CD14-positive monocyte (primary cell): ENCODE measurements around the gene MDM4. TPM values are rescaled to one million over a fixed set of nuclear protein-coding genes. Genes with fewer than 3 reads are reported as not detected.

Experiments
- DNase-seq, 3 donors: peaks; one replicate each; pipeline ENCODE4 v3.0.0-alpha.2; 2011 to 2022
- H2AFZ ChIP-seq: 2 replicates; pipeline ENCODE4 v1.6.0; 2012; ENCODE audit warnings: mild to moderate bottlenecking, low read depth, low read length, inconsistent platforms; ENCODE audit not compliant: insufficient read depth, poor library complexity, severe bottlenecking
- H3K27ac ChIP-seq, 2 donors: 1 replicate in 1 of 2; 2 replicates in 1 of 2; pipeline ENCODE4 v1.5.1; 2012 to 2013; ENCODE audit warnings: low read length in 2 of 2, control low read depth in 1 of 2, inconsistent platforms in 1 of 2, low read depth in 1 of 2, mild to moderate bottlenecking in 1 of 2
- H3K27me3 ChIP-seq, 2 donors: one replicate each; pipeline versions ENCODE4 v1.6.0 to v1.6.1; 2011 to 2013; ENCODE audit warnings: low read length in 2 of 2; ENCODE audit not compliant: control insufficient read depth in 2 of 2, insufficient read depth in 2 of 2
- H3K36me3 ChIP-seq, 2 donors: replicated peaks in 1 of 2; 1 replicate in 1 of 2; 2 replicates in 1 of 2; pipeline versions ENCODE4 v1.5.1 to v1.6.1; 2012 to 2013; ENCODE audit warnings: low read length in 2 of 2, control low read depth in 1 of 2, inconsistent platforms in 1 of 2, mild to moderate bottlenecking in 1 of 2; ENCODE audit not compliant: insufficient read depth in 2 of 2, control insufficient read depth in 1 of 2
- H3K4me1 ChIP-seq, 2 donors: 1 replicate in 1 of 2; 2 replicates in 1 of 2; pipeline versions ENCODE4 v1.5.1 to v1.6.1; 2012 to 2013; ENCODE audit warnings: low read length in 2 of 2, control low read depth in 1 of 2, inconsistent platforms in 1 of 2, mild to moderate bottlenecking in 1 of 2, moderate library complexity in 1 of 2; ENCODE audit not compliant: insufficient read depth in 2 of 2, control insufficient read depth in 1 of 2
- H3K4me2 ChIP-seq: replicated peaks from 2 replicates; pipeline ENCODE3; 2012; ENCODE audit warnings: low read length, moderate library complexity, mild to moderate bottlenecking; ENCODE audit not compliant: poor library complexity, severe bottlenecking; ENCODE audit errors: extremely low read depth
- H3K4me3 ChIP-seq, 3 experiments: fragments of 200-600 bp in 1 of 3; sonication (generic) in 1 of 3; replicated peaks in 1 of 3; 1 replicate in 2 of 3; 2 replicates in 1 of 3; pipeline ENCODE4 v1.5.1; 2011 to 2013; ENCODE audit warnings: low read length in 3 of 3, mild to moderate bottlenecking in 3 of 3, control low read depth in 2 of 3, low read depth in 2 of 3, inconsistent platforms in 1 of 3, moderate library complexity in 1 of 3
- H3K79me2 ChIP-seq: 2 replicates; pipeline ENCODE4 v1.6.0; 2012; ENCODE audit warnings: mild to moderate bottlenecking, control low read depth, inconsistent platforms, low read length, moderate library complexity; ENCODE audit not compliant: insufficient read depth
- H3K9ac ChIP-seq: 2 replicates; pipeline ENCODE4 v1.6.0; 2017; ENCODE audit warnings: low read length, mild to moderate bottlenecking; ENCODE audit not compliant: insufficient read depth, poor library complexity, severe bottlenecking
- H3K9me3 ChIP-seq, 2 donors: replicated peaks in 1 of 2; 1 replicate in 1 of 2; 2 replicates in 1 of 2; pipeline versions ENCODE4 v1.5.1 to v1.6.1; 2012 to 2013; ENCODE audit warnings: low read length in 2 of 2, control low read depth in 1 of 2; ENCODE audit not compliant: control insufficient read depth in 1 of 2, insufficient read depth in 1 of 2
- H4K20me1 ChIP-seq: 2 replicates; pipeline ENCODE4 v1.6.0; 2012; ENCODE audit warnings: mild to moderate bottlenecking, low read length, control low read depth, moderate library complexity; ENCODE audit not compliant: insufficient read depth
- H3K27ac Mint-ChIP-seq, 7 donors: one replicate each; pipeline ENCODE4 v1.8.0; 2020; ENCODE audit warnings: mild to moderate bottlenecking in 7 of 7, mixed read lengths in 7 of 7, moderate library complexity in 6 of 7, inconsistent platforms in 2 of 7
- H3K27me3 Mint-ChIP-seq, 3 donors: one replicate each; pipeline ENCODE4 v1.8.0; 2021 to 2022; ENCODE audit warnings: low read depth in 3 of 3, mild to moderate bottlenecking in 3 of 3, mixed read lengths in 3 of 3, moderate library complexity in 3 of 3, inconsistent platforms in 1 of 3
- H3K36me3 Mint-ChIP-seq, 2 donors: one replicate each; pipeline ENCODE4 v1.8.0; 2020; ENCODE audit warnings: mixed read lengths in 2 of 2, inconsistent platforms in 1 of 2, mild to moderate bottlenecking in 1 of 2
- H3K4me1 Mint-ChIP-seq: one replicate; pipeline ENCODE4 v1.8.0; 2020; ENCODE audit warnings: mild to moderate bottlenecking, mixed read lengths
- H3K4me3 Mint-ChIP-seq, 2 donors: one replicate each; pipeline ENCODE4 v1.8.0; 2020; ENCODE audit warnings: mild to moderate bottlenecking in 2 of 2, mixed read lengths in 2 of 2, moderate library complexity in 1 of 2
- H3K9me3 Mint-ChIP-seq, 7 donors: one replicate each; pipeline ENCODE4 v1.8.0; 2020 to 2022; ENCODE audit warnings: mixed read lengths in 7 of 7, mild to moderate bottlenecking in 6 of 7, moderate library complexity in 6 of 7, inconsistent platforms in 2 of 7
- CTCF ChIP-seq: fragments of 200-600 bp; IDR thresholded peaks from one replicate; pipeline ENCODE4 v1.8.0; 2022; ENCODE audit warnings: antibody characterized with exemption, mild to moderate bottlenecking
- WGBS: methylation state at CpG from one replicate; pipeline ENCODE4 v1.1.5; 2013; ENCODE audit warnings: missing lambda C conversion rate; ENCODE audit not compliant: insufficient coverage; 5-methylcytosine and 5-hydroxymethylcytosine counted together
- intact Hi-C, 2 donors: fragments of 100-400 bp; cut with micrococcal nuclease; formaldehyde crosslinking; loops; one replicate each; pipeline versions ENCODE4 v1.15.0 to v1.15.1; 2023
- polyA plus RNA-seq, 3 donors: library from polyadenylated mRNA; depleted of rRNA in 1 of 3; unstranded in 2 of 3; stranded (reverse) in 1 of 3; fragments of 300-500 nt in 2 of 3; fragments of >200 nt in 1 of 3; fragmentation: Illumina TruSeq in 2 of 3; gene quantifications; 1 replicate in 2 of 3; 2 replicates in 1 of 3; pipeline ENCODE4 v1.2.3, GENCODE V29; 2012 to 2021

MDM4 gene
- polyA plus RNA-seq, 3 donors = 7.8 to 37.0 (median 10.2) TPM

GRCh38 chr1:204564835-204565234, 48.6 kb downstream of the MDM4 start:
- WGBS = 83% methylated on average over 4 of the region's 4 CpGs
- H3K36me3 ChIP-seq = peaks cover 63 to 92% of the 10 kb centered on the region in 2 donors
- H3K27me3 ChIP-seq = no peaks in the 10 kb centered on the region
- Mint-ChIP-seq H3K27ac (peak overlapping the region in 1 of 7 donors; percentile 2), H3K36me3 (peaks cover 76 to 83% of the 10 kb centered on the region in 2 donors), H3K9me3 (peaks cover 0 to 2% (median 0%) of the 10 kb centered on the region in 7 donors), H3K4me1 (peaks cover 5% of the 10 kb centered on the region), H3K27me3 (no peaks in the 10 kb centered on the region), H3K4me3 (no peak overlapping the region)
- H3K9me3 ChIP-seq = no peaks in the 10 kb centered on the region
- H3K4me1 ChIP-seq = no peaks in the 10 kb centered on the region
- DNase-seq = no peak
- no peak overlapping the region for H3K27ac ChIP-seq
- no peak for TF ChIP-seq CTCF
- H4K20me1 ChIP-seq = peaks cover 32% of the 10 kb centered on the region
- H3K79me2 ChIP-seq = no peaks in the 10 kb centered on the region
- H3K9ac ChIP-seq = no peak overlapping the region
- no peak overlapping the region for H2AFZ ChIP-seq
- H3K4me2 ChIP-seq = no peak overlapping the region
- intact Hi-C loops = no loop called here
- no peak overlapping the region for H3K4me3 ChIP-seq

GRCh38 chr1:204565617-204566582, 49.7 kb downstream of the MDM4 start:
- Histone ChIP-seq H3K9ac (no peak overlapping the region), H4K20me1 (peaks cover 24% of the 10 kb centered on the region), H3K27me3 (no peaks in the 10 kb centered on the region), H3K4me3 (no peak overlapping the region), H3K36me3 (peaks cover 60 to 92% of the 10 kb centered on the region in 2 donors), H3K79me2 (no peaks in the 10 kb centered on the region), H3K4me1 (no peaks in the 10 kb centered on the region), H3K4me2 (no peak overlapping the region), H3K27ac (no peak overlapping the region), H3K9me3 (no peaks in the 10 kb centered on the region), H2AFZ (no peak overlapping the region)
- Mint-ChIP-seq H3K4me1 (peaks cover 12% of the 10 kb centered on the region), H3K27ac (no peak overlapping the region), H3K9me3 (peaks cover 0 to 2% (median 0%) of the 10 kb centered on the region in 7 donors), H3K4me3 (no peak overlapping the region), H3K36me3 (peaks cover 77 to 88% of the 10 kb centered on the region in 2 donors), H3K27me3 (no peaks in the 10 kb centered on the region)
- intact Hi-C loops = no loop called here
- WGBS = 29% methylated on average over 5 of the region's 13 CpGs
- peak; percentile 17 to 33 (median 19) for DNase-seq
- peak; percentile 41 for TF ChIP-seq CTCF
